HL-60 (cell line): ENCODE data around the gene ITGAD.

Source experiments
- CTCF ChIP-seq: IDR thresholded peaks from one replicate; pipeline ENCODE4 v1.5.1; 2011; ENCODE audit warnings: low read length, control low read depth, inconsistent platforms; ENCODE audit not compliant: insufficient read depth
- GABPA ChIP-seq: IDR thresholded peaks from 2 replicates; pipeline ENCODE4 v1.6.1; 2012; ENCODE audit warnings: low read depth
- POLR2AphosphoS5 ChIP-seq: IDR thresholded peaks from 2 replicates; pipeline ENCODE4 v1.6.1; 2012; ENCODE audit warnings: low read depth
- REST ChIP-seq: IDR thresholded peaks from 2 replicates; pipeline ENCODE4 v1.6.1; 2012; ENCODE audit warnings: low read depth; ENCODE audit not compliant: insufficient replicate concordance
- SPI1 ChIP-seq: IDR thresholded peaks from 2 replicates; pipeline ENCODE4 v1.6.1; 2012; ENCODE audit warnings: low read depth, mild to moderate bottlenecking, borderline replicate concordance

DNA sequence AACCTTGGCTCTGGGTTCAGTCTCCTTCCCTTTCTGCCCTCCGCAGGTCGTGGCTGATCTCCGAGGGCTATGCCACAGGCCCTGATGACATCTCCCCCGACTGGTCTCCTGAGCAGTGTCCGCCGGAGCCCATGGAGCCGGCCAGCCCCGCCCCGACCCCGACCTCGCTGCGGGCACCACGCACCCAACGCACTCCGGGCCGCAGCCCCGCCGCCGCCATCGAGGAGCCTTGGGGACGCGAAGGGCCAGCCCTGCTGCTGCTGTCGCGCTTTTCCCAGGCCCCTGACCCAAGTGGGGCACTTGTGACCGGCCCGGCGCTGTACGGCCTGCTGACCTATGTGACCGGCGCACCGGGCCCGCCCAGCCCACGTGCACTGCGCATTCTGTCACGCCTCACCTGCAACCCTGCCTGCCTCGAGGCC lies 71.2 kb downstream of the ITGAD start:
- TF ChIP-seq CTCF (no peak), POLR2AphosphoS5 (no peak), GABPA (no peak), REST (no peak), SPI1 (no peak)
